ENCODE measurements around the gene MARCHF4. TPM values are rescaled to one million over a fixed set of nuclear protein-coding genes. Genes with fewer than 3 reads are reported as not detected.
A peak's percentile ranks its signal among the peaks of the same experiment; 100 is the strongest.

The MARCHF4 gene, protein sequence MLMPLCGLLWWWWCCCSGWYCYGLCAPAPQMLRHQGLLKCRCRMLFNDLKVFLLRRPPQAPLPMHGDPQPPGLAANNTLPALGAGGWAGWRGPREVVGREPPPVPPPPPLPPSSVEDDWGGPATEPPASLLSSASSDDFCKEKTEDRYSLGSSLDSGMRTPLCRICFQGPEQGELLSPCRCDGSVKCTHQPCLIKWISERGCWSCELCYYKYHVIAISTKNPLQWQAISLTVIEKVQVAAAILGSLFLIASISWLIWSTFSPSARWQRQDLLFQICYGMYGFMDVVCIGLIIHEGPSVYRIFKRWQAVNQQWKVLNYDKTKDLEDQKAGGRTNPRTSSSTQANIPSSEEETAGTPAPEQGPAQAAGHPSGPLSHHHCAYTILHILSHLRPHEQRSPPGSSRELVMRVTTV
- total RNA-seq: under 1 TPM in 1 of 5 donors, not detected in 4; 0.55 TPM
- under 1 TPM; 0.10 to 0.50 (median 0.31) TPM for polyA plus RNA-seq
- long read RNA-seq, donor 1: 0 reads
- long read RNA-seq, donor 2: 0 reads
- long read RNA-seq, donor 3, full-length matches to known transcripts: 1 of 1 reads
- long read RNA-seq, donor 3, partial matches to known transcripts: 0 of 1 reads
- long read RNA-seq, donor 3, other reads (novel, unspliced or antisense): 0 of 1 reads
- long read RNA-seq, donor 4: 0 reads
- long read RNA-seq, donor 5, full-length matches to known transcripts: 1 of 1 reads
- long read RNA-seq, donor 5, partial matches to known transcripts: 0 of 1 reads
- long read RNA-seq, donor 5, other reads (novel, unspliced or antisense): 0 of 1 reads
- long read RNA-seq, donor 6: 0 reads
- long read RNA-seq, donor 7: 0 reads
- long read RNA-seq, donor 8: 0 reads
- long read RNA-seq, donor 9: 0 reads
- long read RNA-seq, donor 10: 0 reads

- 1 to 3% (median 2%) methylated on average over 54 to 60 of the region's 60 CpGs for WGBS, 5 donors
- Histone ChIP-seq H3K36me3 (no peaks in the 10 kb centered on the region), H3K27me3 (peaks cover 9 to 80% (median 42%) of the 10 kb centered on the region in 3 donors), H3K4me3 (peak within 1 kb of the TSS; percentile 19 to 41 (median 24)), H3K27ac (no peak within 1 kb of the TSS), H3K4me1 (peaks cover 13 to 19% (median 17%) of the 10 kb centered on the region in 4 donors), H3K9me3 (no peaks in the 10 kb centered on the region)
- peak; percentile 59 to 93 for DNase-seq
- intact Hi-C loops (cut with DNase I; ENCODE audit: low total_unique reads): no loop called here
- TF ChIP-seq, protein P1, sequence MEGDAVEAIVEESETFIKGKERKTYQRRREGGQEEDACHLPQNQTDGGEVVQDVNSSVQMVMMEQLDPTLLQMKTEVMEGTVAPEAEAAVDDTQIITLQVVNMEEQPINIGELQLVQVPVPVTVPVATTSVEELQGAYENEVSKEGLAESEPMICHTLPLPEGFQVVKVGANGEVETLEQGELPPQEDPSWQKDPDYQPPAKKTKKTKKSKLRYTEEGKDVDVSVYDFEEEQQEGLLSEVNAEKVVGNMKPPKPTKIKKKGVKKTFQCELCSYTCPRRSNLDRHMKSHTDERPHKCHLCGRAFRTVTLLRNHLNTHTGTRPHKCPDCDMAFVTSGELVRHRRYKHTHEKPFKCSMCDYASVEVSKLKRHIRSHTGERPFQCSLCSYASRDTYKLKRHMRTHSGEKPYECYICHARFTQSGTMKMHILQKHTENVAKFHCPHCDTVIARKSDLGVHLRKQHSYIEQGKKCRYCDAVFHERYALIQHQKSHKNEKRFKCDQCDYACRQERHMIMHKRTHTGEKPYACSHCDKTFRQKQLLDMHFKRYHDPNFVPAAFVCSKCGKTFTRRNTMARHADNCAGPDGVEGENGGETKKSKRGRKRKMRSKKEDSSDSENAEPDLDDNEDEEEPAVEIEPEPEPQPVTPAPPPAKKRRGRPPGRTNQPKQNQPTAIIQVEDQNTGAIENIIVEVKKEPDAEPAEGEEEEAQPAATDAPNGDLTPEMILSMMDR (IDR thresholded peaks at IDR 0.05): no peak
- TF ChIP-seq EP300 (IDR thresholded peaks at IDR 0.05) (no peak), POLR2AphosphoS5 (IDR thresholded peaks at IDR 0.05) (no peak), POLR2A (IDR thresholded peaks at IDR 0.05) (no peak)
These were observed at the start of gene MARCHF4 for GRCh38 chr2:216371721-216372702. Gene MARCHF4 (minus strand): TSS chr2:216372483. CDS start chr2:216370260, 2,223 bp downstream.

DNA sequence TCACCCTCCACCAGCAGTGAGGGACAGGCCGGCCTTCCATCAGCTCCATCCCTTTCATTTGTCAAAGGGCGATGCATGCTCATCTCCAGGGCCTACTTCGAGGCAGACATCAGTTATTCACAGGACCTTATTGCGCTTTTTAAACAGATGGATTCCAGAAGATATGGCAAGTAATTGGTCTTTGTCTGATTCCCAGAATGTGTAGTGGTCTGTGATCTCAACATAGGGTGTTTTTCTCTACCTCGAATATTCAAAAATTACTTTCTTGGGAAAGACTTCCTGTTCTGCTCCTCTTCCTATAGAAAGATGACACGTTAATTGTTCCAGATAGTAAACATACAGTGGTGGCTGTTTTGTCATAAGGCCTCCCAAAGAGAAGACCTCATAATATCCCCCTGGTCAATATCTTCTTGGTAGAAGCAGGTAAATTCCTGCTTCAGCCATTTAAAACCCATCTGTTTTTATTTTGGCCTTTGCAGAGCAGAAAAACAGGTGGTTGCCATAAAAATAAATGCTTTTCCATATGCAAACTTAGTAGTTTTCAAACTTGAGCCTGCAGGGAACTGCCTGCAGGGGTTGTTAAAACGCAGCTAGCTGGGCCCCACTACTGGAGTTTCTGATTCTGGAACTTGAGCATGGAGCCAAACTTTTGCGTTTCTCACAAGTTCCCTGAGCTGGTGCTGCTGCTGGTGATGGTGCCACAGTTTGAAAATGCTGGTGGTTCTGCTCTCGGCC lies 48.3 kb upstream of the MARCHF4 start:
- intact Hi-C loops (cut with DNase I; ENCODE audit: low total_unique reads): no loop called here
- no peak overlapping the region for H3K27ac ChIP-seq
- no peaks in the 10 kb centered on the region for H3K9me3 ChIP-seq
- peaks cover 0 to 15% (median 3%) of the 10 kb centered on the region in 4 donors for H3K4me1 ChIP-seq
- no peaks in the 10 kb centered on the region for H3K27me3 ChIP-seq
- TF ChIP-seq, protein P1 (IDR thresholded peaks at IDR 0.05): no peak
- TF ChIP-seq POLR2A (IDR thresholded peaks at IDR 0.05) (no peak), POLR2AphosphoS5 (IDR thresholded peaks at IDR 0.05) (no peak), EP300 (IDR thresholded peaks at IDR 0.05) (no peak)
- no peak overlapping the region for H3K4me3 ChIP-seq
- 82 to 91% (median 88%) methylated on average over 9 of the region's 9 CpGs for WGBS, 5 donors
- H3K36me3 ChIP-seq: peaks cover 33 to 95% (median 91%) of the 10 kb centered on the region in 4 donors
- no peak for DNase-seq

DNA sequence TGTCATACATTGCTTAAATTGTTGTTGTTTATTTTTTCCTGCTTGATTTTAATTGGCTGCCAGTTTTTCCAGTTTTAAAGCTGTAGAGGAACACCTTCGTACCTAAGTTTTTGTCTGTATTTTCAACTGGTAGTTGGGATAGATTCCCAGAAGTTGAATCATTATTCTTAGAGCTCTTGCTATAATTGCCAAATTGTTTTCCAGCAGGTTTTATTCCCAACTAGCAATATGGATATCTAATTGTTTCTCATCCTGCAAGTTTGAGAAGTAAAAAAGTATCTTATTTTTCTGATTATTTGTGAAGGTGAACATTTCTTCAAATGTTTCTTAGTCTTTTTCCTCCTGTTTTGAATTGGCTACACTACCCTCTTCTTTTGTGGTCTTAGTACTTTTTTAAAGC lies 46.7 kb upstream of the MARCHF4 start:
- H3K9me3 ChIP-seq: no peaks in the 10 kb centered on the region
- DNase-seq: no peak
- no peak for TF ChIP-seq POLR2AphosphoS5 (IDR thresholded peaks at IDR 0.05)
- TF ChIP-seq, protein P1 (IDR thresholded peaks at IDR 0.05): no peak
- TF ChIP-seq EP300 (IDR thresholded peaks at IDR 0.05): no peak
- TF ChIP-seq POLR2A (IDR thresholded peaks at IDR 0.05): no peak
- no peaks in the 10 kb centered on the region for H3K27me3 ChIP-seq
- intact Hi-C loops (cut with DNase I; ENCODE audit: low total_unique reads): no loop called here
- 72 to 100% (median 93%) methylated on average over 1 of the region's 1 CpG for WGBS, 5 donors
- peaks cover 21 to 91% (median 86%) of the 10 kb centered on the region in 4 donors for H3K36me3 ChIP-seq
- peaks cover 0 to 15% (median 3%) of the 10 kb centered on the region in 4 donors for H3K4me1 ChIP-seq
- no peak overlapping the region for H3K4me3 ChIP-seq
- H3K27ac ChIP-seq: no peak overlapping the region

All from stomach (tissue), 19 donors.